Endodermal cell (in vitro differentiated cells): Measurements from ENCODE around the gene MLNR. TPM values are rescaled to one million over a fixed set of nuclear protein-coding genes. Genes with fewer than 3 reads are reported as not detected.

ENCODE experiments used
- DNase-seq: peaks from one replicate; pipeline ENCODE4 v3.0.0-alpha.2; 2017
- H3K27ac ChIP-seq: 2 replicates; pipeline ENCODE4 v1.5.1; 2013; ENCODE audit warnings: mild to moderate bottlenecking, low read depth, low read length, moderate library complexity
- H3K27me3 ChIP-seq: 2 replicates; pipeline ENCODE4 v1.6.1; 2013; ENCODE audit warnings: mild to moderate bottlenecking, low read length, moderate library complexity; ENCODE audit not compliant: insufficient read depth, control insufficient read depth, poor library complexity, severe bottlenecking
- H3K36me3 ChIP-seq: 2 replicates; pipeline ENCODE4 v1.7.0; 2013; ENCODE audit warnings: mild to moderate bottlenecking, low read length, moderate library complexity; ENCODE audit not compliant: control insufficient read depth, insufficient read depth
- H3K4me1 ChIP-seq: one replicate; pipeline ENCODE4 v1.7.0; 2013; ENCODE audit warnings: low read length; ENCODE audit not compliant: control insufficient read depth, insufficient read depth
- H3K4me3 ChIP-seq: 2 replicates; pipeline ENCODE4 v1.5.1; 2013; ENCODE audit warnings: mild to moderate bottlenecking, low read length, moderate library complexity
- H3K9ac ChIP-seq: 2 replicates; pipeline ENCODE4 v1.6.1; 2013; ENCODE audit warnings: mild to moderate bottlenecking, low read length, moderate library complexity; ENCODE audit not compliant: poor library complexity, severe bottlenecking; ENCODE audit errors: extremely low read depth
- H3K9me3 ChIP-seq: 2 replicates; pipeline ENCODE4 v1.6.1; 2013; ENCODE audit warnings: mild to moderate bottlenecking, low read length, moderate library complexity; ENCODE audit not compliant: control insufficient read depth
- H3K27ac Mint-ChIP-seq: 2 replicates; pipeline ENCODE4 v1.8.0; 2020; ENCODE audit warnings: mixed read lengths
- H3K27me3 Mint-ChIP-seq: 2 replicates; pipeline ENCODE4 v1.8.0; 2021; ENCODE audit warnings: mild to moderate bottlenecking, mixed read lengths; ENCODE audit not compliant: insufficient read depth
- H3K36me3 Mint-ChIP-seq: 2 replicates; pipeline ENCODE4 v1.8.0; 2020; ENCODE audit warnings: low read depth, mixed read lengths
- H3K4me1 Mint-ChIP-seq: 2 replicates; pipeline ENCODE4 v1.8.0; 2020; ENCODE audit warnings: mixed read lengths
- H3K4me3 Mint-ChIP-seq: 2 replicates; pipeline ENCODE4 v1.8.0; 2020; ENCODE audit warnings: mild to moderate bottlenecking, moderate library complexity, mixed read lengths
- H3K9me3 Mint-ChIP-seq: 2 replicates; pipeline ENCODE4 v1.8.0; 2020; ENCODE audit warnings: mild to moderate bottlenecking, mixed read lengths
- WGBS, 2 experiments: methylation state at CpG; one replicate each; pipeline versions ENCODE4 v1.1.5 to v1.1.7; 2013; ENCODE audit warnings: missing lambda C conversion rate in 2 of 2, mixed read lengths in 1 of 2; ENCODE audit not compliant: insufficient coverage in 1 of 2, insufficient read length in 1 of 2; 5-methylcytosine and 5-hydroxymethylcytosine counted together
- total RNA-seq, 2 donors: library from RNA; stranded (reverse); fragmentation: NEBNext Ultra II Directional in 1 of 2; extraction: Animal tissue kit (Norgen Biotek cat#: 25700) in 1 of 2; gene quantifications; 2 replicates in 1 of 2; 3 replicates in 1 of 2; pipeline ENCODE4 v1.2.1, GENCODE V29; 2021
- TF ChIP-seq, protein P1 (sequence below): fragments of 200-600 bp; sonication (generic); conservative IDR thresholded peaks from 2 replicates; pipeline ENCODE4 v1.5.0; 2021; ENCODE audit warnings: antibody characterized with exemption, mild to moderate bottlenecking

MLNR gene
- total RNA-seq, 2 donors from 2014 or later = 0.29 to 0.35 TPM

DNA sequence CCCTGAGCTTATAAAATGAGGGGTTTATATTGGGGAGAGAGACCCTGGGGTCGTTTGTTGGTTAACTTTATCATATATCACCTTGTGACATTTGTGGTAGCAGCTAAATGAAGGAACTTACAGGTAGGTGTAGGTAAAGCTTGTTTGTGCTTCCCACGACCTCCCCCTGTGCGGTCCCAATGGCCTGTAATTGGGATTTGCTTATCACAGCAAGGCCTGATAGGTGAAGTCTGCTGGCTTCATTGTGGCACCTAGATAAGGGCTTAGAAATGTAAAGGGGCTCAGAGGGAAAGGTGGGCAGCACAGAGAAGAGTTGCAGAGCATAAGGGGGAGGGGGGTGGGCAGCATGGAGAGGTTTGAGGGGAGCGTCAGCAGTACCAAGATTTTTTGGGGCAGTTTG, 35.5 kb upstream of the MLNR start:
- peaks cover 15% of the 10 kb centered on the region for H3K4me1 Mint-ChIP-seq
- no peak overlapping the region for H3K27ac Mint-ChIP-seq
- Histone ChIP-seq H3K27ac (peak overlapping the region; percentile 14), H3K36me3 (peaks cover 51% of the 10 kb centered on the region), H3K9me3 (no peaks in the 10 kb centered on the region), H3K4me1 (peaks cover 9% of the 10 kb centered on the region), H3K9ac (peak overlapping the region; percentile 58), H3K27me3 (no peaks in the 10 kb centered on the region), H3K4me3 (peak overlapping the region; percentile 56)
- no peaks in the 10 kb centered on the region for H3K27me3 Mint-ChIP-seq
- H3K36me3 Mint-ChIP-seq = peaks cover 48% of the 10 kb centered on the region
- TF ChIP-seq, protein P1, sequence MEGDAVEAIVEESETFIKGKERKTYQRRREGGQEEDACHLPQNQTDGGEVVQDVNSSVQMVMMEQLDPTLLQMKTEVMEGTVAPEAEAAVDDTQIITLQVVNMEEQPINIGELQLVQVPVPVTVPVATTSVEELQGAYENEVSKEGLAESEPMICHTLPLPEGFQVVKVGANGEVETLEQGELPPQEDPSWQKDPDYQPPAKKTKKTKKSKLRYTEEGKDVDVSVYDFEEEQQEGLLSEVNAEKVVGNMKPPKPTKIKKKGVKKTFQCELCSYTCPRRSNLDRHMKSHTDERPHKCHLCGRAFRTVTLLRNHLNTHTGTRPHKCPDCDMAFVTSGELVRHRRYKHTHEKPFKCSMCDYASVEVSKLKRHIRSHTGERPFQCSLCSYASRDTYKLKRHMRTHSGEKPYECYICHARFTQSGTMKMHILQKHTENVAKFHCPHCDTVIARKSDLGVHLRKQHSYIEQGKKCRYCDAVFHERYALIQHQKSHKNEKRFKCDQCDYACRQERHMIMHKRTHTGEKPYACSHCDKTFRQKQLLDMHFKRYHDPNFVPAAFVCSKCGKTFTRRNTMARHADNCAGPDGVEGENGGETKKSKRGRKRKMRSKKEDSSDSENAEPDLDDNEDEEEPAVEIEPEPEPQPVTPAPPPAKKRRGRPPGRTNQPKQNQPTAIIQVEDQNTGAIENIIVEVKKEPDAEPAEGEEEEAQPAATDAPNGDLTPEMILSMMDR = no peak
- 26 to 63% methylated on average over 3 to 4 of the region's 4 CpGs for WGBS, 2 experiments
- peak; percentile 91 for DNase-seq
- no peaks in the 10 kb centered on the region for H3K9me3 Mint-ChIP-seq
- H3K4me3 Mint-ChIP-seq = peak overlapping the region; percentile 7

DNA sequence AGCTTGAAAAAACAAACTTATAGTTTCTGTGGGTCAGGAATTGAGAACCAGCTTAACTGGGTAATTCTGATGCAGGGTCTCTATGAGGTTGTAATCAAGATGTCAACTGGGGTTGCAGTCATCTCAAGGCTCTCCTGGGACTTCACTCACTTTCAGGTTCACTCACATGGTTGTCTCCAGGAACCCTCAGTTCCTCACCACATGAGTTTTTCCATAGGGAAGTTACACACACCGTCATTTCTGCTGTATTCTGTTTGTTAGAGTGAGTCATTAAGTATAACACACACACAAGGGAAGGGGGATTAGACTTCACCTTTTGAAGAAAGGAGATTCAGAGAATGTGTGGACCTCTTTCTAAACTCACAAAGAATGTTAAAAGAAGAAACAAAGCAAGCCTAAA, 34.9 kb upstream of the MLNR start:
- Histone ChIP-seq H3K4me3 (peak overlapping the region; percentile 56), H3K36me3 (peaks cover 51% of the 10 kb centered on the region), H3K9ac (peak overlapping the region; percentile 58), H3K27ac (no peak overlapping the region), H3K9me3 (no peaks in the 10 kb centered on the region), H3K4me1 (peaks cover 9% of the 10 kb centered on the region), H3K27me3 (no peaks in the 10 kb centered on the region)
- no CpG with 5 or more reads among the region's 1 CpG for WGBS, 2 experiments
- Mint-ChIP-seq H3K27me3 (no peaks in the 10 kb centered on the region), H3K4me1 (peaks cover 15% of the 10 kb centered on the region), H3K27ac (peak overlapping the region; percentile 91), H3K9me3 (no peaks in the 10 kb centered on the region), H3K36me3 (peaks cover 46% of the 10 kb centered on the region), H3K4me3 (no peak overlapping the region)
- DNase-seq = no peak
- TF ChIP-seq, protein P1 = no peak

DNA sequence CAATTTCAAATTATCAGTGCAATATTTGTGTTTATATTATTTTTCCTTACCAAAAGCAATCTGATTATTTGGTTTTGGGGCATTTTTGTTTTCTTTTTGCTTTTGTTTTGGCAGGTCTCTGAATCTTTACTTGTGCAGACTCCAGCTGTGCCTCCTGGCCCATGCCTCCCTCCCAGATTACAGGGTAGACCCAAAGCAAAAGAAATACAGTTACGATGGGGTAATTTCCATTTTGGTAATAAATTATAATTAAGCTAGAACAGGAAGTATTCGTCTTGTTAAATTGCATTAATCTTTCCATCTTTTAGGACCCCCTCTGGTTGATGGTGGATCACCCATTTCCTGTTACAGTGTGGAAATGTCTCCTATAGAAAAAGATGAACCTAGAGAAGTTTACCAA, 29.2 kb upstream of the MLNR start:
- Mint-ChIP-seq H3K27me3 (no peaks in the 10 kb centered on the region), H3K4me3 (no peak overlapping the region), H3K27ac (no peak overlapping the region), H3K9me3 (no peaks in the 10 kb centered on the region), H3K36me3 (peaks cover 64% of the 10 kb centered on the region), H3K4me1 (peaks cover 5% of the 10 kb centered on the region)
- Histone ChIP-seq H3K4me1 (no peaks in the 10 kb centered on the region), H3K27me3 (no peaks in the 10 kb centered on the region), H3K36me3 (peaks cover 79% of the 10 kb centered on the region), H3K4me3 (no peak overlapping the region), H3K9ac (no peak overlapping the region), H3K9me3 (no peaks in the 10 kb centered on the region), H3K27ac (no peak overlapping the region)
- DNase-seq = no peak
- 100% methylated on average over 2 of the region's 2 CpGs; no CpG with 5 or more reads in 1 of the 2 experiments for WGBS, 2 experiments
- TF ChIP-seq, protein P1 = no peak
